Measurements from ENCODE around the gene TBP.
"Not testable (repeated sequence)": the region's sequence is repeated elsewhere in the genome, so short reads cannot be mapped to it uniquely, and the experiment has no call there.

Gene TBP

GRCh38 chr6:170527995-170528394, 26.2 kb upstream of the TBP start:
- not testable (repeated sequence) for H2AFZ ChIP-seq (ENCODE audit: insufficient read depth, low read length, poor library complexity); H3K4me1 ChIP-seq (ENCODE audit: control insufficient read depth in 1 of 2, insufficient read depth in 2 of 2, low read length in 2 of 2); H2BK5ac ChIP-seq (ENCODE audit: low read depth, low read length, poor library complexity); DNase-seq; H3K14ac ChIP-seq (ENCODE audit: low read length); H4K8ac ChIP-seq (ENCODE audit: low read depth, low read length); H3K9me3 ChIP-seq (ENCODE audit: insufficient read depth, low read depth, low read length); H3K27ac ChIP-seq (ENCODE audit: low read depth, low read length); H3K27me3 ChIP-seq (ENCODE audit: insufficient read depth, low read length); H3K79me2 ChIP-seq (ENCODE audit: control insufficient read depth, insufficient read depth, low read length, poor library complexity); H3K9ac ChIP-seq (ENCODE audit: low read length); H2BK120ac ChIP-seq (ENCODE audit: insufficient read depth, low read length, poor library complexity); H3K23ac ChIP-seq (ENCODE audit: low read length); H2AK5ac ChIP-seq (ENCODE audit: low read length); H2BK12ac ChIP-seq (ENCODE audit: low read length); H3K79me1 ChIP-seq (ENCODE audit: low read length); H3K18ac ChIP-seq (ENCODE audit: low read length); H3K4me2 ChIP-seq (ENCODE audit: low read length); H3K36me3 ChIP-seq (ENCODE audit: control insufficient read depth in 1 of 2, insufficient read depth in 2 of 2, low read length in 2 of 2); H3K4ac ChIP-seq (ENCODE audit: low read depth, low read length); H4K91ac ChIP-seq (ENCODE audit: low read depth, low read length); H4K12ac ChIP-seq (ENCODE audit: low read depth, low read length); H3K4me3 ChIP-seq (ENCODE audit: low read depth, low read length)
- no CpG with 5 or more reads among the region's 5 CpGs for WGBS (ENCODE audit: extremely low coverage, insufficient coverage, insufficient read length)

GRCh38 chr6:170529839-170530469, 24.2 kb upstream of the TBP start:
- Histone ChIP-seq H3K23ac (ENCODE audit: low read length) (no peak overlapping the region), H3K36me3 (ENCODE audit: control insufficient read depth in 1 of 2, insufficient read depth in 2 of 2, low read length in 2 of 2) (peaks cover 6 to 9% of the 10 kb centered on the region in 2 experiments), H4K12ac (ENCODE audit: low read depth, low read length) (no peak overlapping the region), H3K79me1 (ENCODE audit: low read length) (no peaks in the 10 kb centered on the region), H3K18ac (ENCODE audit: low read length) (no peak overlapping the region), H3K4ac (ENCODE audit: low read depth, low read length) (no peak overlapping the region), H3K9ac (ENCODE audit: low read length) (no peak overlapping the region), H3K79me2 (ENCODE audit: control insufficient read depth, insufficient read depth, low read length, poor library complexity) (no peaks in the 10 kb centered on the region), H3K4me1 (ENCODE audit: control insufficient read depth in 1 of 2, insufficient read depth in 2 of 2, low read length in 2 of 2) (no peaks in the 10 kb centered on the region), H2BK120ac (ENCODE audit: insufficient read depth, low read length, poor library complexity) (no peak overlapping the region), H4K91ac (ENCODE audit: low read depth, low read length) (no peak overlapping the region), H2AK5ac (ENCODE audit: low read length) (no peak overlapping the region), H2BK5ac (ENCODE audit: low read depth, low read length, poor library complexity) (no peak overlapping the region), H3K27me3 (ENCODE audit: insufficient read depth, low read length) (no peaks in the 10 kb centered on the region), H3K14ac (ENCODE audit: low read length) (no peak overlapping the region), H2BK12ac (ENCODE audit: low read length) (no peak overlapping the region), H2AFZ (ENCODE audit: insufficient read depth, low read length, poor library complexity) (no peak overlapping the region), H3K27ac (ENCODE audit: low read depth, low read length) (no peak overlapping the region), H4K8ac (ENCODE audit: low read depth, low read length) (no peak overlapping the region), H3K9me3 (ENCODE audit: insufficient read depth, low read depth, low read length) (no peaks in the 10 kb centered on the region), H3K4me2 (ENCODE audit: low read length) (no peak overlapping the region), H3K4me3 (ENCODE audit: low read depth, low read length) (no peak overlapping the region)
- DNase-seq = peak; percentile 61 to 81
- WGBS (ENCODE audit: extremely low coverage, insufficient coverage, insufficient read length) = no CpG with 5 or more reads among the region's 5 CpGs

GRCh38 chr6:170532867-170533488, 21.2 kb upstream of the TBP start:
- H4K91ac ChIP-seq (ENCODE audit: low read depth, low read length) = no peak overlapping the region
- no peak overlapping the region for H2BK12ac ChIP-seq (ENCODE audit: low read length)
- H3K79me2 ChIP-seq (ENCODE audit: control insufficient read depth, insufficient read depth, low read length, poor library complexity) = no peaks in the 10 kb centered on the region
- H3K4ac ChIP-seq (ENCODE audit: low read depth, low read length) = no peak overlapping the region
- H3K27ac ChIP-seq (ENCODE audit: low read depth, low read length) = no peak overlapping the region
- H3K14ac ChIP-seq (ENCODE audit: low read length) = no peak overlapping the region
- no peak overlapping the region for H4K8ac ChIP-seq (ENCODE audit: low read depth, low read length)
- no peak for DNase-seq
- no peaks in the 10 kb centered on the region for H3K9me3 ChIP-seq (ENCODE audit: insufficient read depth, low read depth, low read length)
- no peak overlapping the region for H3K18ac ChIP-seq (ENCODE audit: low read length)
- H3K36me3 ChIP-seq (ENCODE audit: control insufficient read depth in 1 of 2, insufficient read depth in 2 of 2, low read length in 2 of 2) = peaks cover 14 to 33% of the 10 kb centered on the region in 2 experiments
- no peaks in the 10 kb centered on the region for H3K27me3 ChIP-seq (ENCODE audit: insufficient read depth, low read length)
- H3K4me1 ChIP-seq (ENCODE audit: control insufficient read depth in 1 of 2, insufficient read depth in 2 of 2, low read length in 2 of 2) = no peaks in the 10 kb centered on the region
- H3K4me3 ChIP-seq (ENCODE audit: low read depth, low read length) = no peak overlapping the region
- no peak overlapping the region for H3K9ac ChIP-seq (ENCODE audit: low read length)
- H2BK120ac ChIP-seq (ENCODE audit: insufficient read depth, low read length, poor library complexity) = no peak overlapping the region
- H4K12ac ChIP-seq (ENCODE audit: low read depth, low read length) = no peak overlapping the region
- H3K79me1 ChIP-seq (ENCODE audit: low read length) = no peaks in the 10 kb centered on the region
- H2AK5ac ChIP-seq (ENCODE audit: low read length) = no peak overlapping the region
- no peak overlapping the region for H3K4me2 ChIP-seq (ENCODE audit: low read length)
- H3K23ac ChIP-seq (ENCODE audit: low read length) = no peak overlapping the region
- H2BK5ac ChIP-seq (ENCODE audit: low read depth, low read length, poor library complexity) = no peak overlapping the region
- WGBS (ENCODE audit: extremely low coverage, insufficient coverage, insufficient read length) = no CpG with 5 or more reads among the region's 7 CpGs
- H2AFZ ChIP-seq (ENCODE audit: insufficient read depth, low read length, poor library complexity) = no peak overlapping the region

GRCh38 chr6:170533792-170534191, 20.4 kb upstream of the TBP start:
- H3K4me1 ChIP-seq (ENCODE audit: control insufficient read depth in 1 of 2, insufficient read depth in 2 of 2, low read length in 2 of 2) = no peaks in the 10 kb centered on the region
- no peak overlapping the region for H3K4me3 ChIP-seq (ENCODE audit: low read depth, low read length)
- no CpG with 5 or more reads among the region's 2 CpGs for whole genome bisulfite sequencing (ENCODE audit: extremely low coverage, insufficient coverage, insufficient read length)
- H3K4me2 ChIP-seq (ENCODE audit: low read length) = no peak overlapping the region
- DNase-seq = no peak
- H4K12ac ChIP-seq (ENCODE audit: low read depth, low read length) = no peak overlapping the region
- H3K9ac ChIP-seq (ENCODE audit: low read length) = no peak overlapping the region
- no peak overlapping the region for H2BK120ac ChIP-seq (ENCODE audit: insufficient read depth, low read length, poor library complexity)
- no peak overlapping the region for H2BK5ac ChIP-seq (ENCODE audit: low read depth, low read length, poor library complexity)
- no peak overlapping the region for H3K14ac ChIP-seq (ENCODE audit: low read length)
- H3K79me1 ChIP-seq (ENCODE audit: low read length) = no peaks in the 10 kb centered on the region
- H3K9me3 ChIP-seq (ENCODE audit: insufficient read depth, low read depth, low read length) = no peaks in the 10 kb centered on the region
- H4K8ac ChIP-seq (ENCODE audit: low read depth, low read length) = no peak overlapping the region
- H2BK12ac ChIP-seq (ENCODE audit: low read length) = no peak overlapping the region
- H3K36me3 ChIP-seq (ENCODE audit: control insufficient read depth in 1 of 2, insufficient read depth in 2 of 2, low read length in 2 of 2) = peaks cover 19 to 40% of the 10 kb centered on the region in 2 experiments
- no peak overlapping the region for H3K27ac ChIP-seq (ENCODE audit: low read depth, low read length)
- H2AK5ac ChIP-seq (ENCODE audit: low read length) = no peak overlapping the region
- no peak overlapping the region for H4K91ac ChIP-seq (ENCODE audit: low read depth, low read length)
- H3K79me2 ChIP-seq (ENCODE audit: control insufficient read depth, insufficient read depth, low read length, poor library complexity) = no peaks in the 10 kb centered on the region
- H3K4ac ChIP-seq (ENCODE audit: low read depth, low read length) = no peak overlapping the region
- no peak overlapping the region for H3K23ac ChIP-seq (ENCODE audit: low read length)
- no peak overlapping the region for H3K18ac ChIP-seq (ENCODE audit: low read length)
- no peaks in the 10 kb centered on the region for H3K27me3 ChIP-seq (ENCODE audit: insufficient read depth, low read length)
- no peak overlapping the region for H2AFZ ChIP-seq (ENCODE audit: insufficient read depth, low read length, poor library complexity)
